Testis (tissue), 2 donors: Measurements from ENCODE around the gene CASK.

Experiments
- POLR2A ChIP-seq: fragments of 450-650 bp; IDR thresholded peaks from one replicate; pipeline ENCODE4 v1.6.1; 2017; ENCODE audit warnings: antibody characterized with exemption, mild to moderate bottlenecking, moderate library complexity
- TF ChIP-seq, protein P1 (sequence below), 3 experiments: fragments of 450-650 bp in 2 of 3; fragments of 200-600 bp in 1 of 3; sonication (generic) in 1 of 3; IDR thresholded peaks; one replicate each; pipeline ENCODE4 v1.5.1; 2016 to 2019; ENCODE audit warnings: antibody characterized with exemption in 3 of 3, mild to moderate bottlenecking in 2 of 3, moderate library complexity in 1 of 3

DNA sequence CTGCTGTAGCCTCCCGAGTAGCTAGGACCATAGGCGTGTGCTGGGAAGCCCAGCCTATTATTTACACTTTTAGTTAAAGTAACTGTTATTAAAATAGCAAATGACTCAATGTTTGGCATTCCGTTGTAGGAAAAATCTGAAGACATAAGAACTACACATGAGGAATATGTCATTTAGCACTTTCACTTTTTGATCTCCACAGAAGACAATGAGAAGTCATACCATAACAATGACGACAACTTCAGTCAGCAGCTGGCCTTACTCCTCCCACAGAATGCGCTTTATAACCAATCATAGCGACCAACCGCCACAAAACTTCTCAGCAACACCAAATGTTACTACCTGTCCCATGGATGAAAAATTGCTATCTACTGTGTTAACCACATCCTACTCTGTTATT, 227.9 kb downstream of the CASK start:
- TF ChIP-seq, protein P1, sequence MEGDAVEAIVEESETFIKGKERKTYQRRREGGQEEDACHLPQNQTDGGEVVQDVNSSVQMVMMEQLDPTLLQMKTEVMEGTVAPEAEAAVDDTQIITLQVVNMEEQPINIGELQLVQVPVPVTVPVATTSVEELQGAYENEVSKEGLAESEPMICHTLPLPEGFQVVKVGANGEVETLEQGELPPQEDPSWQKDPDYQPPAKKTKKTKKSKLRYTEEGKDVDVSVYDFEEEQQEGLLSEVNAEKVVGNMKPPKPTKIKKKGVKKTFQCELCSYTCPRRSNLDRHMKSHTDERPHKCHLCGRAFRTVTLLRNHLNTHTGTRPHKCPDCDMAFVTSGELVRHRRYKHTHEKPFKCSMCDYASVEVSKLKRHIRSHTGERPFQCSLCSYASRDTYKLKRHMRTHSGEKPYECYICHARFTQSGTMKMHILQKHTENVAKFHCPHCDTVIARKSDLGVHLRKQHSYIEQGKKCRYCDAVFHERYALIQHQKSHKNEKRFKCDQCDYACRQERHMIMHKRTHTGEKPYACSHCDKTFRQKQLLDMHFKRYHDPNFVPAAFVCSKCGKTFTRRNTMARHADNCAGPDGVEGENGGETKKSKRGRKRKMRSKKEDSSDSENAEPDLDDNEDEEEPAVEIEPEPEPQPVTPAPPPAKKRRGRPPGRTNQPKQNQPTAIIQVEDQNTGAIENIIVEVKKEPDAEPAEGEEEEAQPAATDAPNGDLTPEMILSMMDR (IDR thresholded peaks at IDR 0.05): no peak
- no peak for TF ChIP-seq POLR2A
